ENCODE data around the gene ZNF784.

- no peak for TF ChIP-seq CTCF (IDR thresholded peaks at IDR 0.05; ENCODE audit: low read length)
- no peak for TF ChIP-seq EZH2 (IDR thresholded peaks at IDR 0.05; ENCODE audit: borderline replicate concordance, low read length)
These were observed 7.9 kb downstream of the ZNF784 start for GRCh38 chr19:55616395-55616875.
